HG02798 (cell line): ENCODE measurements around the gene SMIM30.
"Not testable (repeated sequence)": the region's sequence is repeated elsewhere in the genome, so short reads cannot be mapped to it uniquely, and the experiment has no call there.

Experiments
- ATAC-seq: cut with Tn5 transposase; IDR thresholded peaks from one replicate; pipeline ENCODE4 v1.9.1; 2021; ENCODE audit warnings: mild to moderate bottlenecking; ENCODE audit not compliant: unreplicated experiment, poor library complexity

Gene SMIM30

GRCh38 chr7:113118074-113118959 lies at the start of gene SMIM30:
Gene SMIM30 (minus strand): TSS chr7:113118554. CDS start chr7:113117578, 976 bp downstream.
- peak; percentile 100 for ATAC-seq

GRCh38 chr7:113166176-113166575 lies 47.8 kb upstream of the SMIM30 start:
- not testable (repeated sequence) for ATAC-seq

GRCh38 chr7:113161050-113161449 lies 42.7 kb upstream of the SMIM30 start:
- no peak for ATAC-seq

- peak; percentile 72 for ATAC-seq
Measured at GRCh38 chr7:113159746-113160339, 41.5 kb upstream of the SMIM30 start.

- no peak for ATAC-seq
Measured at GRCh38 chr7:113158756-113159155, 40.4 kb upstream of the SMIM30 start.

GRCh38 chr7:113154117-113154516 lies 35.8 kb upstream of the SMIM30 start:
- no peak for ATAC-seq

- ATAC-seq = no peak
Measured at GRCh38 chr7:113144817-113145216, 26.5 kb upstream of the SMIM30 start.

- ATAC-seq = peak; percentile 52
Measured at GRCh38 chr7:113143486-113144257, 25.3 kb upstream of the SMIM30 start.

- ATAC-seq = peak; percentile 69
Measured at GRCh38 chr7:113142385-113143119, 24.2 kb upstream of the SMIM30 start.

GRCh38 chr7:113141803-113142202 lies 23.4 kb upstream of the SMIM30 start:
- no peak for ATAC-seq

- no peak for ATAC-seq
Measured at GRCh38 chr7:113140956-113141355, 22.6 kb upstream of the SMIM30 start.

GRCh38 chr7:113137241-113137640 lies 18.9 kb upstream of the SMIM30 start:
- no peak for ATAC-seq

- no peak for ATAC-seq
Measured at GRCh38 chr7:113134025-113134424, 15.7 kb upstream of the SMIM30 start.

GRCh38 chr7:113131367-113131766 lies 13.0 kb upstream of the SMIM30 start:
- no peak for ATAC-seq

- ATAC-seq = no peak
Measured at GRCh38 chr7:113128031-113128430, 9.7 kb upstream of the SMIM30 start.

- ATAC-seq = no peak
Measured at GRCh38 chr7:113125728-113126127, 7.4 kb upstream of the SMIM30 start.

- ATAC-seq = no peak
Measured at GRCh38 chr7:113122744-113123143, 4.4 kb upstream of the SMIM30 start.

- no peak for ATAC-seq
Measured at GRCh38 chr7:113120647-113121046, 2.3 kb upstream of the SMIM30 start.

GRCh38 chr7:113119429-113119828 lies 1.1 kb upstream of the SMIM30 start:
- no peak for ATAC-seq

GRCh38 chr7:113117374-113117774 lies 980 bp downstream of the SMIM30 start:
- ATAC-seq = not testable (repeated sequence)
